Upper lobe of left lung (tissue), 4 donors: ENCODE measurements around the gene CEACAM5.
"Not testable (repeated sequence)": the region's sequence is repeated elsewhere in the genome, so short reads cannot be mapped to it uniquely, and the experiment has no call there.

Experiments used
- CTCF ChIP-seq, 6 experiments: fragments of 450-650 bp in 4 of 6; fragments of 200-600 bp in 2 of 6; sonication (generic) in 2 of 6; IDR thresholded peaks; one replicate each; pipeline ENCODE4 v1.5.1; 2016 to 2019; ENCODE audit warnings: antibody characterized with exemption in 6 of 6
- EP300 ChIP-seq, 4 donors: sonication (generic); formaldehyde crosslinking; IDR thresholded peaks; one replicate each; pipeline ENCODE4 v1.5.1; 2017; ENCODE audit warnings: antibody characterized with exemption in 4 of 4, control low read depth in 2 of 4
- POLR2A ChIP-seq, 4 donors: fragments of 450-650 bp; IDR thresholded peaks; one replicate each; pipeline ENCODE4 v1.5.1; 2016 to 2017; ENCODE audit warnings: antibody characterized with exemption in 4 of 4, mild to moderate bottlenecking in 2 of 4
- POLR2AphosphoS5 ChIP-seq, 2 donors: sonication (generic); formaldehyde crosslinking; IDR thresholded peaks; one replicate each; pipeline ENCODE4 v1.5.1; 2017; ENCODE audit warnings: antibody characterized with exemption in 2 of 2

- TF ChIP-seq POLR2A (IDR thresholded peaks at IDR 0.05) (peak in 1 of 4 donors; percentile 63), EP300 (IDR thresholded peaks at IDR 0.05) (peak in 2 of 4 donors; percentile 29 to 93), POLR2AphosphoS5 (IDR thresholded peaks at IDR 0.05) (peak in 1 of 2 donors; percentile 50)
- TF ChIP-seq CTCF (IDR thresholded peaks at IDR 0.05), result not testable (repeated sequence)
Observed at GRCh38 chr19:41750248-41751134, 42.1 kb downstream of the CEACAM5 start.
